ENCODE data around the gene TMEM30B. TPM values are rescaled to one million over a fixed set of nuclear protein-coding genes. Genes with fewer than 3 reads are reported as not detected.

TMEM30B gene
- total and polyA plus RNA-seq, 2 of the 8 experiments (the other 6 are each of a cell fraction or from before 2014, with no cell fraction given): 11.2 to 18.7 TPM

DNA sequence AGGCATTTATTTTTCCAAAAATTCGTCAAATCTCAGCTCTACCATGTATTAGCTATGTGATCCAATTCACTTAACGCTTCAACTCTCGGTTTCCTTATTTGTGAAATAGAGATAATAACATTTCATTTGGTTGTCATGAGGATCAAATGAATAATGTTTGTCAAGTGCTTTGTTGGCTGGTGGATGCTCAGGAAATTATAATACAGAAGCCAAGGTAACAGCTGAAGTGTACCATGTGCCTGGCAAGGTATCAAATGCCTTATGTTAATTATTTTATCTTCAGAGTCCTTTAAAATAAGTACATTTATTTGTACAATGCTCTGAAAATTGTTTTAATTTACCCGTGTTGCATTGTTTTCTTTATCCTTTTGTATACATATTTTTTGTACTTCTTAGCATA is 34.2 kb upstream of the TMEM30B start:
- ChIA-PET CTCF (ENCODE audit: partially characterized antibody) (interaction anchor here (0.6 kb wide), 1 partner anchor 1236 kb away, joined by 4 read pairs; no protein-coding TSS in a partner anchor), POLR2A (ENCODE audit: partially characterized antibody) (no interaction called here)
- H3K79me2 ChIP-seq (ENCODE audit: control insufficient read depth in 1 of 2, insufficient read depth in 2 of 2, low read length in 2 of 2): no peaks in the 10 kb centered on the region
- H3K79me1 ChIP-seq (ENCODE audit: low read depth, low read length): no peaks in the 10 kb centered on the region
- FAIRE-seq: no peak
- no peak overlapping the region for H2BK15ac ChIP-seq (ENCODE audit: low read length)
- no peak overlapping the region for H3K4ac ChIP-seq (replicated peaks; ENCODE audit: insufficient read length, low read depth, low read length)
- no peak overlapping the region for H3K4me2 ChIP-seq (ENCODE audit: insufficient read depth in 1 of 2, low read depth in 2 of 2, low read length in 2 of 2)
- H3K4me1 ChIP-seq (replicated peaks in 1 of 4; ENCODE audit: control insufficient read depth in 3 of 4, insufficient read depth in 4 of 4, low read length in 3 of 4): no peaks in the 10 kb centered on the region
- no peak overlapping the region for H3K18ac ChIP-seq (ENCODE audit: extremely low read depth, low read length)
- no peaks in the 10 kb centered on the region for H3K36me3 ChIP-seq (ENCODE audit: control insufficient read depth in 2 of 4, insufficient read depth in 4 of 4, low read length in 3 of 4)
- H3K23ac ChIP-seq (ENCODE audit: insufficient read length): no peak overlapping the region
- H4K91ac ChIP-seq (replicated peaks; ENCODE audit: insufficient read length, low read length): no peak overlapping the region
- H2BK12ac ChIP-seq (ENCODE audit: low read depth, low read length): no peak overlapping the region
- H3K27ac ChIP-seq (ENCODE audit: low read depth, low read length): no peak overlapping the region
- no peak overlapping the region for H2AFZ ChIP-seq (ENCODE audit: low read length)
- no peak overlapping the region for H4K8ac ChIP-seq (ENCODE audit: extremely low read depth, insufficient read depth, low read length)
- no peak overlapping the region for H2BK20ac ChIP-seq (ENCODE audit: low read length)
- H2BK5ac ChIP-seq (ENCODE audit: low read depth, low read length): no peak overlapping the region
- H2BK120ac ChIP-seq (replicated peaks; ENCODE audit: low read depth, low read length): no peak overlapping the region
- peaks cover 6 to 11% of the 10 kb centered on the region in 2 experiments; a peak in 2 of 4 replicates for H3K9me3 ChIP-seq (ENCODE audit: insufficient read depth in 2 of 2, low read depth in 1 of 2, low read length in 1 of 2)
- no peak overlapping the region for H3K14ac ChIP-seq (ENCODE audit: insufficient read length)
- WGBS, 2 experiments (ENCODE audit: extremely low coverage in 1 of 2, insufficient coverage in 1 of 2, insufficient read length in 1 of 2, insufficient replicate concordance in 2 of 2, low coverage in 1 of 2, low lambda C conversion rate in 2 of 2, missing lambda C conversion rate in 1 of 2): 87% methylated on average over 4 of the region's 4 CpGs; no CpG with 5 or more reads in 1 of the 2 experiments
- H4K5ac ChIP-seq (ENCODE audit: insufficient read length, low read depth, low read length): no peak overlapping the region
- no peak for DNase-seq (ENCODE audit: low read depth in 1 of 2, low spot score in 2 of 2)
- no peak overlapping the region for H2AK5ac ChIP-seq (ENCODE audit: low read depth, low read length)
- H4K20me1 ChIP-seq (replicated peaks in 1 of 2; ENCODE audit: control insufficient read depth in 1 of 2, insufficient read depth in 2 of 2, low read length in 2 of 2): no peaks in the 10 kb centered on the region
- H3K4me3 ChIP-seq (ENCODE audit: extremely low read depth in 1 of 4, insufficient read depth in 2 of 4, low read depth in 3 of 4, low read length in 4 of 4): no peak overlapping the region
- H3K56ac ChIP-seq (replicated peaks; ENCODE audit: insufficient read length, low read depth, low read length): no peak overlapping the region
- H3K23me2 ChIP-seq (ENCODE audit: low read depth, low read length): no peaks in the 10 kb centered on the region
- no peaks in the 10 kb centered on the region for H3K27me3 ChIP-seq (replicated peaks in 1 of 4; ENCODE audit: control insufficient read depth in 3 of 4, extremely low read depth in 1 of 4, insufficient read depth in 3 of 4, low read length in 3 of 4)
- no peak overlapping the region for H3K9ac ChIP-seq (replicated peaks in 1 of 4; ENCODE audit: extremely low read depth in 1 of 4, low read depth in 3 of 4, low read length in 3 of 4)
- no peak for TF ChIP-seq EZH2 (IDR thresholded peaks at IDR 0.05; ENCODE audit: low read depth, low read length, severe bottlenecking)
- no peak for TF ChIP-seq JUND (IDR thresholded peaks at IDR 0.05; ENCODE audit: low read length)
- TF ChIP-seq SIX5 (IDR thresholded peaks at IDR 0.05; ENCODE audit: low read depth, low read length): no peak
- no peak for TF ChIP-seq HDAC2 (IDR thresholded peaks at IDR 0.05; ENCODE audit: borderline replicate concordance in 1 of 2, low read depth in 2 of 2, low read length in 2 of 2)
- no peak for TF ChIP-seq MAFK (IDR thresholded peaks at IDR 0.05; ENCODE audit: low read depth, low read length)
- TF ChIP-seq RFX5 (IDR thresholded peaks at IDR 0.05; ENCODE audit: borderline replicate concordance, low read depth, low read length): no peak
- TF ChIP-seq JUN (IDR thresholded peaks at IDR 0.05; ENCODE audit: low read depth, low read length): no peak
- TF ChIP-seq ASH2L (IDR thresholded peaks at IDR 0.05; ENCODE audit: low read length): no peak
- TF ChIP-seq HDAC6 (IDR thresholded peaks at IDR 0.05; ENCODE audit: low read depth, low read length): no peak
- no peak for TF ChIP-seq SIRT6 (IDR thresholded peaks at IDR 0.05; ENCODE audit: low read length)
- TF ChIP-seq KDM4A (IDR thresholded peaks at IDR 0.05; ENCODE audit: low read depth, low read length, severe bottlenecking): no peak
- no peak for TF ChIP-seq RXRA (IDR thresholded peaks at IDR 0.05; ENCODE audit: insufficient read depth, low read depth, low read length)
- no peak for TF ChIP-seq SAP30 (IDR thresholded peaks at IDR 0.05; ENCODE audit: insufficient read depth, insufficient replicate concordance, low read length)
- no peak for TF ChIP-seq POLR2AphosphoS5 (IDR thresholded peaks at IDR 0.05; ENCODE audit: low read depth, low read length)
- no peak for TF ChIP-seq POU5F1 (IDR thresholded peaks at IDR 0.05; ENCODE audit: low read depth, low read length)

Data from H1 (cell line).